Activated CD4-positive, alpha-beta T cell treated with anti-CD3 and anti-CD28 coated beads, Interleukin-2, Interleukin-6, amounts not matched to agents 100 ng/mL and 50 ng/mL, durations not matched to agents 16 hours and 8 hours (primary cell): ENCODE data around the gene SLC25A47.
"Not testable (repeated sequence)": the region's sequence is repeated elsewhere in the genome, so short reads cannot be mapped to it uniquely, and the experiment has no call there.

Experiments used
- DNase-seq: peaks from one replicate; pipeline ENCODE4 v3.0.0-alpha.2; 2020

SLC25A47 gene

GRCh38 chr14:100323121-100323941 lies at the start of gene SLC25A47:
Gene SLC25A47, plus strand, starts transcription at chr14:100323339. Its CDS starts 76 bp downstream, at chr14:100323415.
- DNase-seq: no peak

- DNase-seq: no peak
These were observed 48.9 kb upstream of the SLC25A47 start for GRCh38 chr14:100274250-100274649.

DNA sequence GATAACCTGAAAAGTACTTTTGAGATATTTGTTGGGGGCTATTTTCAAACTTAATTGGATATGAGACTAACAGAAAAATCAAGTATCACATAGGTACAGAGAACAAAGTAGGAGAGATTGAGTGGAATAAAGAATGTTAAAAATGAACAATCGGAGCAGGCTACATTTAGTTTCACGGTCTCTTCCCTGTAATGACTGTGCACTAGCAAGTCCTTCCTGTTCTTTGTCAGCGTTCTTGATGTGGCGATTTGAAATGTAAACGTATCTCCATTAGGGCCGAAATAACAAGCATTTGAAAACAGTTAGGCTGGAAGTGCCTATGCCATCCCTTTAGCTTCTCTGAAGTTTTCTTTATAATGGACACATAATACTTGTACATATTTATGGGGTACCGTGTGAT lies 47.9 kb upstream of the SLC25A47 start:
- DNase-seq: peak; percentile 66

DNA sequence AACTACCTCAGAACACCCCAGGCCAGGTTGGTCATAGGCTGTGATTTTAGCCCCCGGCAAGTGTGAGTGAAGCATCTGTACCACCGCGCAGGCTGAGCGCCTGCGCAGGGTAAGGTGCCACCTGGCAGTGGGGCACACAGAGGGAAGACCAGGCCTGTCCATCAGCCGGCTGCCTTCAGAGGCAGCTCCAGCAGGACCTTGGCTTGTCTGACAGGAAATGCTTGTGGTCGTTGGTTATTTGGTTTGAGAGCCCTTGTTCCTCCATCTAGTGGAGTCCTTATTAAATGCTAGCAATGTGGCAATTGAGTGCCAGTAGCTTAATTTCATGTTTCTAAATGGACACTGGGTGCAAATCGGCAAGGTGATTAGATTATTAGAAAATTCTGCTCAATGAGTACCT lies 44.4 kb upstream of the SLC25A47 start:
- no peak for DNase-seq

GRCh38 chr14:100279133-100279532 lies 44.0 kb upstream of the SLC25A47 start:
- DNase-seq: no peak

GRCh38 chr14:100279563-100279962 lies 43.6 kb upstream of the SLC25A47 start:
- no peak for DNase-seq

DNA sequence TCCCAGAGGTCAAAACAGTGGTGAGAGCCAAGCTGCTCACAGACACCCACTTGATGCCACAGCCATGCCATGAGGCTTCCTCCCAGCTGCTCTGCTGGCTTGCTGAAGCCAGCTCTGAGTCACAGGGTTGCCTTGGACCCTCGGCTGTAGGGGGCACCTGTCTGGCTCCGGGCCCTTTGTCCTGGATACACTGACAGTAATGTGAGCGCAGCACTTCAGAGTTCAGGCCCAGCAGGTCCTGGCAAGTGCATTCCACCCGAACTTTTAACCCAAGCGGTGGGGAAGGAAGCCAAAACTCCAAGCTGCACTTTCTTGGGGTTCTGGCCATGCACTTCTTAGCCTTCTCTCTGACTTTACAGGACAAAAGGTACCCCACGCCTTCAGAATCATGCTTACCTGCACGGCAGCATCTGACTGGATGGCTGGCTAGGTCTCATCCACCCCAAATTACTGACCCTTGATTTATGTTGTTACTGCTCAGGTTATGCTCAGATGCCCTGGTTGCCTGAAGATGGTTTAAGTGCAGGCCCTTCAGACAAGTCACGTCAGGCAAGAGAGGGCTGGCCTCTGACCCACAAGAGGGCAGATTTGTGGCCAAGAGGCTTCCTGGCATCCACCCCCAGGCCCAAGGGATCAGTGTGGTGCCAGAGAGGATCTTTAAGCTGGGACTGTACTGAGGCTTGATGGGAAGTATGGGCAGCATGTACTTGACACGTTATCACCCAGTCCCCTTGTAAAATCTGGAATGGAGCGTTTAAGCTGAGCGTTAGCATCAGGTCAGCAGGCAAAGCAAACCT lies 41.7 kb upstream of the SLC25A47 start:
- DNase-seq: no peak

DNA sequence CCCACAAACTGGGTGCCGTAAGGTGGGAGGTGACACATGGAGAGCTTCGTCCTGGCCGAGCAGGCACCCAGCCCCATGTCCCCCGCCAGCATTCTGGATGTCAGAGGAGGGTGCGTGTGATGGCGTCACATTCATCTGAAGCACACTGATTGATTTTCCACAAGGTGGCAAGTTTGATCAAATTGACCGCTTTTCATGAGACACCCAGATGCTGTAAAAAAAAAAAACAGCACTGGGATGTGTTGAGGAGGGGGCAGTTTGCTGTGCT lies 41.1 kb upstream of the SLC25A47 start:
- DNase-seq: no peak

DNA sequence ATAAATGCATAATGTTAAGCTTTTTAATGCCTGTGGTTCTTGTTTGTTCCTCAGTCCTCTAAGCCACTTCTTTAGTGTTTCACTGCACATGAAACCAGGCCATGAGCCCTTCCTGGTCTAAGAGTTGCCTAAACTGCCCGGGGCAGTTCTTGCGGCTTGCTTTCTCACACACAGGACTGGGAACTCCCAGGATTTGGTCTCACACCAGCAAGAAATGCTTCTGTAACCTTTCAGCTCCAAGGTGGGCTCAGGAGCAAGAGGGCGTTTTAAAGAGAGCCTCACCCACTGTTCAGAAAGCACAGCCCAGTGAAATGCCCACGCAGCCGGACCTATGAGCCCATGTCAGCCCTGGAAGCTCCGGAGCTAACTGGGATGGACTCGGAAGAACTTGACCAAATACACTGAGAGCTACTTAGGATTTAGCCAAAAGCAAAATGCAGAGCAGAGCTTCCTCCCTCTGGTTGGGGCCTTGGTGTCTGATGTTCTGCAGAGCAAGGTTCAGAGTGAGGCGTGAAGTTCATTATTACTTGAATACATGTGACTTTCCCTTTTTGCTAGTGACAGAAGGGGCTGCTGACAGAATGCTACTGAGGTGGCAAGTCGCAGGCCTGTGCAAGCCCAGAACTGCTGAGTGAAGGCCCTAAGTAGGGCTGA lies 40.2 kb upstream of the SLC25A47 start:
- DNase-seq: no peak

DNA sequence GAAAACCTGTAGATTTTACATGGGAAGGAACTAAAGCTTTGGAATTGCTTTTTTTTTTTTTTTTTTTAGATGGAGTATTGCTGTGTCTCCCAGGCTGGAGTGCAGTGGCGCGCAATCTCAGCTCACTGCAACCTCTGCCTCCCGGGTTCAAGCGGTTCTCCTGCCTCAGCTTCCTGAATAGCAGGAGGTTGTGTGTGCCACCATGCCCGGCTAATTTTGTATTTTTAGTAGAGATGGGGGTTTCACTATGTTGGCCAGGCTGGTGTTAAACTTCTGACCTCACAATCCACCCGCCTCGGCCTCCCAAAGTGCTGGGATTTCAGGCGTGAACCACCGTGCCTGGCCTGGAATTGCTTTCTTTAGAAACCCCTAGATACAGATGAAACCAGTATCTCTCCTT lies 39.7 kb upstream of the SLC25A47 start:
- DNase-seq: not testable (repeated sequence)

- DNase-seq: no peak
These were observed 38.9 kb upstream of the SLC25A47 start for GRCh38 chr14:100283984-100284881.

DNA sequence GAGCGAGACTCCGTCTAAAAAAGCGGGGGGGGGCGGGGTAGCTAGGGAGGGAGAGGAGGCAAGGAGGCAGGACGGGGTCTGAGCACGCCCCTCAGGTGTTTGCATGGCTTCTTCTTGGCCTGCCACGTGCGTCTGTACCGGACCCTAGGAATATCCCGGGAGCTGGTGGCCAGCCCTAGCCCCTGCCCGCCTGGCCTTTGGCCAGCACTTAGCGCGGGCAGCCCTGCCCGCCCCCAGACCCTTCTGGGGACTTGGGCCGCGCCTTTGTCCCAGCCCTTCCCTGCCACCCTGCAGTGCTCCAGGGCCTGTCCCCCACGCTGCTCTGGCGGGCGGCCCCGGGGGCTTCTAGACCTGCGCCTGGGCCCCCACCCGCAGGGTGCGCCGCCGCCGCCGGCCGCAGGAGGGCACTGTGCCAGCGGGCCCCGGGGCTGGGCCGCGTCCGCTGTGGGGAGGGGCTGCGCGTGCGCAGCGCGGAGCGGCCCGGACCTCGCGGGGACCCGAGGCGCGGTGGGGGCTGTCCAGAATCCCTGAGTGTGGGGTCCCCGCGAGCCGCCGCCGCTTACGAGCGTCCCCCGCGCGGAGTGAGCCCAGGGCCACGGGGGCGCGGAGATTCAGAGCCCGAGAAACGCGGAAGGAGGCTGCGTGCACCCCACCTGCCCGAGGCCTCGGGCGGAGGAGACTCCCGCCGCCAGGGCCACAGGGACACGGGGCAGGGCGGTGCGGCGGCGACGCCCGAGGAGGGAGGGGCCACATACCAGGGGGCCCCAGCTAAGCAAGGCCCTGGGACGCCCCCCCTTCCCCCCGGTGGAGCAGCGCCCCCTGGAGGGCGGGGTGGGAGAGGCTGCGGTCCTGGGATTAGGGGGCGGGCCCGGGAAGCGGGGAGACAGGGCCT lies 37.9 kb upstream of the SLC25A47 start:
- DNase-seq: peak; percentile 85

GRCh38 chr14:100285913-100286400 lies 37.2 kb upstream of the SLC25A47 start:
- no peak for DNase-seq

GRCh38 chr14:100286484-100287191 lies 36.5 kb upstream of the SLC25A47 start:
- no peak for DNase-seq

DNA sequence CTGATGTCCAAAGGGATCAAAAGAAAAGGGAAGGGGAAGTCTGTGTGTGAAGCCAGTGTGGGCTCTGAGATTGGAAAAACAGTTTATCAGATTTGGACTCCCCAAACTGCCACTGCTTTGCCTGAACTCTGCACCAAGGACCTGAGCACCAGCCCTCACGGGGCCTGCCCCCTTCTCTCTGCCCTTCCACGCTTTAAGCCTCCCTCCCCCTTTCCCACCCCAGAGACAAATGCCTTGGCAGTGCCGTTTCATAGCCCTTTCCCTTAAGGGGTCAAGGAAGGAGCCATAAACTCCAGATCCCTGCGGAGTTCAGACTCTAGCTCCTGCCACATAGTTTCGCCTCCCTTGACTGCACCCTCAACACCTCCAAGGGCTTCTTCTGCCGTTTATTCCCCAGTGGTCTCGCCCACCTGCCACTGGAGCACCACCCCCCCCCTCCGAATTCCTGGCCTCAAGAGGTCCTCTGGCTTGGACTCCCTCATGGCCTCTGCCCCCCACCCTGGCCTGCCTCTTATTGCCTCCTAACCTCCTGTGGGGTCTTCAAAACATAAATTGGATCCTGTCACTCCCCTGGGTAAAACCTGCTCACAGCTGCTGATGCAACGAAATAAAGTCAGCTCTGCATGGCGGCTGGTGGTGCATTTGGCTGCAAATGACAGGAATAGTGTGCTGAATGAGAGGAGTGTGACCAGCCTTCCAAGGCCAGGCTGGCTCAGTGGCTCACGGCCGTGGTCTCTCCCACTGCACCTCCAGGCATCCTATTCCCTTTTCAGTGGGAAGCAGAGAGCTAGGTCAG lies 35.7 kb upstream of the SLC25A47 start:
- no peak for DNase-seq

DNA sequence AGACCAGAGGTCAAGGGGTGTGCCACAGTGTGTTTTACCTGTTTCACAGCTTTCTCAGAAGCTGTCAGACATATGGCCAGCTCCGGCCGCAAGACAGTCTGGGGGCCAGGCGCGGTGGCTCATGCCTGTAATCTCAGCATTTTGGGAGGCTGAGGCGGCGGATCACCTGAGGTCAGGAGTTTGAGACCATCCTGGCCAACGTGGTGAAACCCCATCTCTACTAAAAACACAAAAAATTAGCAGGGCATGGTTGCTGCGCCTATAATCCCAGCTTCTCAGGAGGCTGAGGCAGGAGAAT lies 35.2 kb upstream of the SLC25A47 start:
- DNase-seq: not testable (repeated sequence)

- DNase-seq: no peak
These were observed 34.6 kb upstream of the SLC25A47 start for GRCh38 chr14:100288382-100289185.

DNA sequence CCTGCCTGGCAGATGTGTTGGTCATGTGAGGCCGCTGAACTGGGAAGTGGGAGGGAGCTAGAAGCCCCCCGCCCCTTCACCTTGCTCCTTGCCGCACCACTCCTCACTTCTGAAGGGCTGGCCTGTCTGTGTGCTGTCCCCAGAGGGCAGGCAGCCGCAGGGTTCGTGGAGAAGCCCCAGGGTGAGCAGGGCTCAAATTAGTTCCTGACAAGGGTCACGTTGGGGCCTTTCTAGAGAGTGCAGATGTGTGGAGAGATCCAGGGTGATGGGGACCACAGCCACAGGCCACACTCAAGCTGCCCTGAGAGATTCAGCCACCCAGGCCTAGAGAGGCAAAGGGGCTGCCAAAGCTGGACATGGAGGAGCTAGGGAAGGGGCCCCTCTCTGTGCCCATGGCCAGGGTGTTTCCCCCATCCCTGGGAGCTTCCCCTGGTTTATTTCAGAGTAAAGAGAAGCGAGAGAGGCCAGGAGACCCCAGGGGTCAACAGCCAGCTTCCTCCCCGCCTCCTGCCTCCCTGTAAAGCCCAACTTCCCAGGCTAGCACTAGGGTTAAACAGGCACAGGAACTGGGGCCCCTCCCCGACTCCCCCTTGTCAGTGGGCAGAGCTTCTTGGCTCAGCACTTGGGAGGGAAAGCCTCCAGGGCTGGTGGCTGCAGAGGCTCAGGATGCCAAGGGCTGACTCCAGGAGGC lies 33.1 kb upstream of the SLC25A47 start:
- DNase-seq: no peak
